CD14-positive monocyte (primary cell): ENCODE results near the gene FAM161A. TPM values are rescaled to one million over a fixed set of nuclear protein-coding genes. Genes with fewer than 3 reads are reported as not detected.
A peak's percentile ranks its signal among the peaks of the same experiment; 100 is the strongest.

Experiments used
- DNase-seq, 3 donors: peaks; one replicate each; pipeline ENCODE4 v3.0.0-alpha.2; 2011 to 2022
- H2AFZ ChIP-seq: 2 replicates; pipeline ENCODE4 v1.6.0; 2012; ENCODE audit warnings: mild to moderate bottlenecking, low read depth, low read length, inconsistent platforms; ENCODE audit not compliant: insufficient read depth, poor library complexity, severe bottlenecking
- H3K27ac ChIP-seq, 2 donors: 1 replicate in 1 of 2; 2 replicates in 1 of 2; pipeline ENCODE4 v1.5.1; 2012 to 2013; ENCODE audit warnings: low read length in 2 of 2, control low read depth in 1 of 2, inconsistent platforms in 1 of 2, low read depth in 1 of 2, mild to moderate bottlenecking in 1 of 2
- H3K27me3 ChIP-seq, 2 donors: one replicate each; pipeline versions ENCODE4 v1.6.0 to v1.6.1; 2011 to 2013; ENCODE audit warnings: low read length in 2 of 2; ENCODE audit not compliant: control insufficient read depth in 2 of 2, insufficient read depth in 2 of 2
- H3K36me3 ChIP-seq, 2 donors: replicated peaks in 1 of 2; 1 replicate in 1 of 2; 2 replicates in 1 of 2; pipeline versions ENCODE4 v1.5.1 to v1.6.1; 2012 to 2013; ENCODE audit warnings: low read length in 2 of 2, control low read depth in 1 of 2, inconsistent platforms in 1 of 2, mild to moderate bottlenecking in 1 of 2; ENCODE audit not compliant: insufficient read depth in 2 of 2, control insufficient read depth in 1 of 2
- H3K4me1 ChIP-seq, 2 donors: 1 replicate in 1 of 2; 2 replicates in 1 of 2; pipeline versions ENCODE4 v1.5.1 to v1.6.1; 2012 to 2013; ENCODE audit warnings: low read length in 2 of 2, control low read depth in 1 of 2, inconsistent platforms in 1 of 2, mild to moderate bottlenecking in 1 of 2, moderate library complexity in 1 of 2; ENCODE audit not compliant: insufficient read depth in 2 of 2, control insufficient read depth in 1 of 2
- H3K4me2 ChIP-seq: replicated peaks from 2 replicates; pipeline ENCODE3; 2012; ENCODE audit warnings: low read length, moderate library complexity, mild to moderate bottlenecking; ENCODE audit not compliant: poor library complexity, severe bottlenecking; ENCODE audit errors: extremely low read depth
- H3K4me3 ChIP-seq, 3 experiments: fragments of 200-600 bp in 1 of 3; sonication (generic) in 1 of 3; replicated peaks in 1 of 3; 1 replicate in 2 of 3; 2 replicates in 1 of 3; pipeline ENCODE4 v1.5.1; 2011 to 2013; ENCODE audit warnings: low read length in 3 of 3, mild to moderate bottlenecking in 3 of 3, control low read depth in 2 of 3, low read depth in 2 of 3, inconsistent platforms in 1 of 3, moderate library complexity in 1 of 3
- H3K79me2 ChIP-seq: 2 replicates; pipeline ENCODE4 v1.6.0; 2012; ENCODE audit warnings: mild to moderate bottlenecking, control low read depth, inconsistent platforms, low read length, moderate library complexity; ENCODE audit not compliant: insufficient read depth
- H3K9ac ChIP-seq: 2 replicates; pipeline ENCODE4 v1.6.0; 2017; ENCODE audit warnings: low read length, mild to moderate bottlenecking; ENCODE audit not compliant: insufficient read depth, poor library complexity, severe bottlenecking
- H3K9me3 ChIP-seq, 2 donors: replicated peaks in 1 of 2; 1 replicate in 1 of 2; 2 replicates in 1 of 2; pipeline versions ENCODE4 v1.5.1 to v1.6.1; 2012 to 2013; ENCODE audit warnings: low read length in 2 of 2, control low read depth in 1 of 2; ENCODE audit not compliant: control insufficient read depth in 1 of 2, insufficient read depth in 1 of 2
- H4K20me1 ChIP-seq: 2 replicates; pipeline ENCODE4 v1.6.0; 2012; ENCODE audit warnings: mild to moderate bottlenecking, low read length, control low read depth, moderate library complexity; ENCODE audit not compliant: insufficient read depth
- H3K27ac Mint-ChIP-seq, 7 donors: one replicate each; pipeline ENCODE4 v1.8.0; 2020; ENCODE audit warnings: mild to moderate bottlenecking in 7 of 7, mixed read lengths in 7 of 7, moderate library complexity in 6 of 7, inconsistent platforms in 2 of 7
- H3K27me3 Mint-ChIP-seq, 3 donors: one replicate each; pipeline ENCODE4 v1.8.0; 2021 to 2022; ENCODE audit warnings: low read depth in 3 of 3, mild to moderate bottlenecking in 3 of 3, mixed read lengths in 3 of 3, moderate library complexity in 3 of 3, inconsistent platforms in 1 of 3
- H3K36me3 Mint-ChIP-seq, 2 donors: one replicate each; pipeline ENCODE4 v1.8.0; 2020; ENCODE audit warnings: mixed read lengths in 2 of 2, inconsistent platforms in 1 of 2, mild to moderate bottlenecking in 1 of 2
- H3K4me1 Mint-ChIP-seq: one replicate; pipeline ENCODE4 v1.8.0; 2020; ENCODE audit warnings: mild to moderate bottlenecking, mixed read lengths
- H3K4me3 Mint-ChIP-seq, 2 donors: one replicate each; pipeline ENCODE4 v1.8.0; 2020; ENCODE audit warnings: mild to moderate bottlenecking in 2 of 2, mixed read lengths in 2 of 2, moderate library complexity in 1 of 2
- H3K9me3 Mint-ChIP-seq, 7 donors: one replicate each; pipeline ENCODE4 v1.8.0; 2020 to 2022; ENCODE audit warnings: mixed read lengths in 7 of 7, mild to moderate bottlenecking in 6 of 7, moderate library complexity in 6 of 7, inconsistent platforms in 2 of 7
- WGBS: methylation state at CpG from one replicate; pipeline ENCODE4 v1.1.5; 2013; ENCODE audit warnings: missing lambda C conversion rate; ENCODE audit not compliant: insufficient coverage; 5-methylcytosine and 5-hydroxymethylcytosine counted together
- intact Hi-C, 2 donors: fragments of 100-400 bp; cut with micrococcal nuclease; formaldehyde crosslinking; loops; one replicate each; pipeline versions ENCODE4 v1.15.0 to v1.15.1; 2023
- polyA plus RNA-seq, 3 donors: library from polyadenylated mRNA; depleted of rRNA in 1 of 3; unstranded in 2 of 3; stranded (reverse) in 1 of 3; fragments of 300-500 nt in 2 of 3; fragments of >200 nt in 1 of 3; fragmentation: Illumina TruSeq in 2 of 3; gene quantifications; 1 replicate in 2 of 3; 2 replicates in 1 of 3; pipeline ENCODE4 v1.2.3, GENCODE V29; 2012 to 2021
- TF ChIP-seq, protein P1 (sequence below): fragments of 200-600 bp; IDR thresholded peaks from one replicate; pipeline ENCODE4 v1.8.0; 2022; ENCODE audit warnings: antibody characterized with exemption, mild to moderate bottlenecking

The FAM161A gene
- polyA plus RNA-seq, 3 donors: 0.11 to 0.25 TPM; not detected in 1

DNA sequence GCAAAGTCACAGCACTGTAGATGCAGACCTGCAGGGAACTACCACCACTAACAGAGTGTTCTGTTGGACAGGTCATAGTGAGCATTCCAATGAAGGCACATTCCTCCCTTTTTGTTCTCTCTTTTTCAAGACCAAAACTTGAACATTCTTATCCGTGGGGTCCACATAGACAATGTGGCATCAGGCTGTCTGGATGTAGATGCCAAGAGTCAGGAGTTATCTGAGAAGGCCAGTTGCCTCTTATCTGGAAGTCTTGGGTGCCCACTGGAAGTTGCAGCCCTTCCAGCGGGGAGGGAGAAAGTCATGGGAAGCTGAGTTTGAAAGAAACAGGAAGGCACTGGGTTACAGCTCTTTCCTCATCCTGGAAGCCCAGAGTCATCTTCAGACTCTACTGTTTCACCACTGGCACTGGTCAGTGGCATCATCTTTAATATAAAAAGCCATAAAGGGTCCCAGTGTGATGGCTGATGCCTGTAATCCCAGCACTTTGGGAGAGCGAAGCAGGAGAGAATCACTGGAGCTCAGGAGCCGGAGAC, 61.4 kb downstream of the FAM161A start:
- Histone ChIP-seq H3K9me3 (no peaks in the 10 kb centered on the region), H2AFZ (peak overlapping the region; percentile 15), H3K27ac (no peak overlapping the region), H3K9ac (no peak overlapping the region), H4K20me1 (no peaks in the 10 kb centered on the region), H3K36me3 (no peaks in the 10 kb centered on the region), H3K4me3 (no peak overlapping the region), H3K4me1 (peaks cover 4% of the 10 kb centered on the region in 2 donors), H3K27me3 (no peaks in the 10 kb centered on the region), H3K79me2 (no peaks in the 10 kb centered on the region), H3K4me2 (no peak overlapping the region)
- TF ChIP-seq, protein P1, sequence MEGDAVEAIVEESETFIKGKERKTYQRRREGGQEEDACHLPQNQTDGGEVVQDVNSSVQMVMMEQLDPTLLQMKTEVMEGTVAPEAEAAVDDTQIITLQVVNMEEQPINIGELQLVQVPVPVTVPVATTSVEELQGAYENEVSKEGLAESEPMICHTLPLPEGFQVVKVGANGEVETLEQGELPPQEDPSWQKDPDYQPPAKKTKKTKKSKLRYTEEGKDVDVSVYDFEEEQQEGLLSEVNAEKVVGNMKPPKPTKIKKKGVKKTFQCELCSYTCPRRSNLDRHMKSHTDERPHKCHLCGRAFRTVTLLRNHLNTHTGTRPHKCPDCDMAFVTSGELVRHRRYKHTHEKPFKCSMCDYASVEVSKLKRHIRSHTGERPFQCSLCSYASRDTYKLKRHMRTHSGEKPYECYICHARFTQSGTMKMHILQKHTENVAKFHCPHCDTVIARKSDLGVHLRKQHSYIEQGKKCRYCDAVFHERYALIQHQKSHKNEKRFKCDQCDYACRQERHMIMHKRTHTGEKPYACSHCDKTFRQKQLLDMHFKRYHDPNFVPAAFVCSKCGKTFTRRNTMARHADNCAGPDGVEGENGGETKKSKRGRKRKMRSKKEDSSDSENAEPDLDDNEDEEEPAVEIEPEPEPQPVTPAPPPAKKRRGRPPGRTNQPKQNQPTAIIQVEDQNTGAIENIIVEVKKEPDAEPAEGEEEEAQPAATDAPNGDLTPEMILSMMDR: no peak
- DNase-seq: no peak
- H3K9me3 Mint-ChIP-seq: peaks cover 0 to 6% (median 2%) of the 10 kb centered on the region in 7 donors
- no peaks in the 10 kb centered on the region for H3K36me3 Mint-ChIP-seq
- WGBS: 60% methylated on average over 1 of the region's 4 CpGs
- intact Hi-C loops: no loop called here
- peaks cover 7% of the 10 kb centered on the region for H3K4me1 Mint-ChIP-seq
- H3K27me3 Mint-ChIP-seq: peaks cover 7 to 14% (median 10%) of the 10 kb centered on the region in 3 donors
- no peak overlapping the region for H3K4me3 Mint-ChIP-seq
- H3K27ac Mint-ChIP-seq: no peak overlapping the region

DNA sequence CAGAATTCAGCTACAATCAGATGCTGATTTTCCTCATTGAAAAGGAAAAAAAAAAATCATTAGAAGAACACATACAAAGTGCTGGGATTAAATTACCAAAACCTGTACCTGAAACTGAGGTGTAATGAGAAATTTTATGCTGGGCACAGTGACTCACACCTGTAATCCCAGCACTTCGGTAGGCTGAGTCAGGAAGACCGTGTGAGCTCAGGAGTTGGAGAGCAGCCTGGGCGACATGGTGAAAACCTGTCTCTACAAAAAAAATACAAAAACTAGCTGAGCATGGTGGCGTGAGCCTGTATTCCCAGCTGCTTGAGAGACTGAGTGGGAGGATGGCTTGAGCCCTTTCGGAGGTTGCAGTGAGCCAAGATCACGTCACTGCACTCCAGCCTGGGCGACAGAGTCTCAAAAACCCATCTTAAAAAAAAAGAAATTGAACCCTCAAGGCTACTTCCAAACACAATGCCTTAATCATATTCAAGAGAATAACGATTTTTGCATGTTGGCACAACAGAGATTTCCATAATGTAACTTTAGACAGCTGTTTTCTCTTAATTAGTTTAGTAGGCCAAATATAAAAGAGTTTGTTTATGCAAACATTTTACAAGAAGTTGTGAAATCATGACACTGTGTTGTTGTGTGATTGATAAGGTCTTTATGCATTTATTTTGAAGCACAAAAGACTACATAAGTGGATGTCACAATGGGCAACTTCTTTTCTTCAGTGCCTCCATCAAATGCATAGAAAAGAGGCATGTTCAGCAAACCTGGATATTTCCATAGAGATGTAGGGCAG, 63.9 kb downstream of the FAM161A start:
- Histone ChIP-seq H3K9me3 (no peaks in the 10 kb centered on the region), H3K4me1 (peaks cover 4% of the 10 kb centered on the region in 2 donors), H3K4me2 (no peak overlapping the region), H3K27me3 (no peaks in the 10 kb centered on the region), H2AFZ (no peak overlapping the region), H3K79me2 (no peaks in the 10 kb centered on the region), H4K20me1 (no peaks in the 10 kb centered on the region), H3K36me3 (no peaks in the 10 kb centered on the region), H3K27ac (no peak overlapping the region), H3K9ac (no peak overlapping the region), H3K4me3 (no peak overlapping the region)
- H3K4me1 Mint-ChIP-seq: peaks cover 7% of the 10 kb centered on the region
- intact Hi-C loops: no loop called here
- H3K27ac Mint-ChIP-seq: no peak overlapping the region
- no peaks in the 10 kb centered on the region for H3K36me3 Mint-ChIP-seq
- H3K9me3 Mint-ChIP-seq: peaks cover 0 to 2% (median 0%) of the 10 kb centered on the region in 7 donors
- TF ChIP-seq, protein P1: no peak
- no CpG with 5 or more reads among the region's 8 CpGs for WGBS
- H3K27me3 Mint-ChIP-seq: peaks cover 8 to 17% (median 8%) of the 10 kb centered on the region in 3 donors
- no peak for DNase-seq
- no peak overlapping the region for H3K4me3 Mint-ChIP-seq
